ENCODE measurements around the gene TRPV4.

- TF ChIP-seq EZH2 (IDR thresholded peaks at IDR 0.05) (no peak), POLR2AphosphoS5 (IDR thresholded peaks at IDR 0.05; ENCODE audit: borderline replicate concordance, low read depth, low read length) (no peak)
These were observed 92.4 kb downstream of the TRPV4 start for GRCh38 chr12:109740694-109741245.

Data from SK-N-MC (cell line).